Hindlimb muscle (tissue), 1 donor: ENCODE measurements around the gene CDC42BPA. TPM values are rescaled to one million over a fixed set of nuclear protein-coding genes. Genes with fewer than 3 reads are reported as not detected.

Experiments
- DNase-seq: peaks from one replicate; pipeline ENCODE4 v3.0.0-alpha.2; 2013
- polyA plus RNA-seq: library from polyadenylated mRNA; unstranded; fragments of 120-200 nt; gene quantifications from one replicate; pipeline ENCODE4 v1.2.1, GENCODE V29; 2013; ENCODE audit not compliant: insufficient read length

The CDC42BPA gene
- polyA plus RNA-seq, 1 donor: 28.8 TPM

DNA sequence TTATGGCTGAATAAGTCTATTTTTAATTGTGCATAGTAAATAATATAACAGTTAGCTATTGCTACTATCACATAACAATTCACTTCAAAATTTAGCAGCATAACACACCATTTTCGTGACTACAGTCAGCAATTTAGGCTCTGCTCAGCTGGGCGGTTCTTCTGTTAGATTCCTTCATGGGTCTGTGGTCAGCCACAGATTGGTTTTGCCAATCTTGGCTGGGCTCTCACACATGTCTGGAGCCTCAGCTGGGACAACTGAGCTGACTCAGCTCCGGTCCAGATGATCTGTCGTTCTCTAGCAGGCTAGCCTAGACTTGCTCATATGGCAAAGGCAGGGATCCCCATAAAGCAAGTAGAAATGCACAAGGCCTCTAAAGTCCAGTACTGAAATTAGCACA is 15.1 kb upstream of the CDC42BPA start:
- DNase-seq: no peak

DNA sequence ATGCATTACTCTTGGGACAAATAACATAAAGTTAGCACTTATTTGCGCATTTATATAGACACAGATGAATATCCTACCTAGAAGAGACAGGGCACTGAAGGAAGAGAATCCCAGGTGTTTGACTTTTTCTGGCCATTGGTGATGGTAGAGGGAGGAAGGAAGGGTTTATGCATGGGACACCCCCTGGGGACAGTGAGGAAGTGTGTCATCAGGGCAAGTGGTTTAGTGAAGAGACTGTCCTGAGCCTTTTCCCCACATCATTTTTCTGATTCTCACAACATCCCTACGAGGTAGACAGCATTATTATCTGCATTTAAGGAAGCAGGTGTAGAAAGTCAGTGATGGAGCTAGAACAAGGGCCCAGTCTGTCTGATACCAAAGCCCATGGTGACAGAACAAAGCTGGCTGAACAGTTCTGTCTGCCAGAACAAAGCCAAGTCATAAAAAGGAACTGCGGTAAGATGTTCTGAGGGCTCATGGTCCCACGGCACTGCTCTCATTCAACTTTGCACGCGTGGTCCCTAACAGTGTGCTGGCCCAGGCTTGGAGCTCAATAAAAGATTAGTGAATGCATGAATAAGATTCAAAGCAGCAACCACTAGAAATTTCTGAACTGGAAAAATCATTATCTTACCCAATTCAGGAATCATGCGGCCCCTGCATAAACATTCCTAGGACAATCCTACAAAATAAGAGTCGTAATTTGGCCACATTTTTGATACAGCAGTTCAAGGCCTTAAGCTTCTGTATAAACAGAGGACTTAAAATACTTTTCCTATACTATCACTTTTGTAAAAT is 12.2 kb upstream of the CDC42BPA start:
- peak; percentile 42 for DNase-seq

DNA sequence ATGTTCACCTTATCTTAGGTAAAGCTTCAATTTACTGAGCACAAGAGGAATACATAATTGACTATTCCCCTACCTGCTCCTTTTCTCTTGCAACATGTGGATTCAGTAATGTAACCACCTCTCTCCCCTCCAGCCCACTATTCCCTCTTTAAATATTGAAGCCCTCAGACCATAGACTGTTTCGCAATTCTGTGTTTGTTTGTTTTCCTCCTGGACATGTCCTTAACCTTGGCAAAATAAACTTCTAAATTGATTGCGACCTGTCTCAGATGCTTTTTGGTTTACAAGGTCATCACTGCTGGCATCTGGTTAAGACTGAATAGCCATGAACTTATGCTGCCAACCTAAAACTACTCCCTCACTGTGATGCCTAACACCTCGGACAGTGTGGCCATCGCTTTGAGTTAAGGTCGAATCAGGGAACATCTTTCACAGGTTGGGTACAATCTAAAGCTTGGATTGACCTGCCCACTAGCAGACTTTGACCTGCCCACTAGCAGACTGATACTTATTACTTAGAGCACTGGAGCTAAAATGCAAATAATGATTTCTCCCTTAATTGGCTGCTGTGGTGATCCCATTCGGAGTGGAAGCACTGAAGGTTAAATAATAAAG is 10.2 kb upstream of the CDC42BPA start:
- DNase-seq: no peak

DNA sequence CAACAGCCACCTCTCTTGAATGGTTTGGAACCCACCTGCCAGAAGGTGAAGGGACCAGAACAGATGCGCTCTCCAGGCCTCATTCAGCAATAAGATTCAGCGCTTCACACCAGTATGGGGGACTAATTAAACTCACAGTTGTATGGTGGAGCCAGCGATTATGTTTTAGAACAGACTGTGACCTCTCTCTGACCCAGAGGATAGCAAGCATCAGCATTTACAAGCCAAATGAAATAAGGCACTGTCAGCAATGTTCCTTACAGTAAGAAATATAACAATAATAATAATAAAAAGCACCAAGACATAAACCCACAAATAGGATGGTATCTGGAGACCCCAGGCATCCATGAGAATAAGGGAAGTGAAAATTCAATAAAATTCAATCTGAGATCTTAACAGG is 6.9 kb upstream of the CDC42BPA start:
- DNase-seq: no peak

DNA sequence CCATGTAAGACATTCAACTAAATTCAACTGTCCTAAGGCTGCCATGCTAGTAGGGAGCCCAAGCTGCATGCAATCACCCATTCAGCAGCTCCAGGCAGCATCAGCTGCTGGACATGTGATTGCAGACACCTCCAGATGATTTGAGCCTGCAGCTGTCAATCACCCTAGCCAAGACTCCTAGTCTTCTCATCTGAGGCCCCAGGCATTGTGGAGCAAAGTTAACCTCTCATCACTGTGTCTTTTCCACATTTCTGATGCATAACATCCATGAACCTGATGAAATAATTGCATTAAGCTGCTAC is 5.6 kb upstream of the CDC42BPA start:
- DNase-seq: no peak

DNA sequence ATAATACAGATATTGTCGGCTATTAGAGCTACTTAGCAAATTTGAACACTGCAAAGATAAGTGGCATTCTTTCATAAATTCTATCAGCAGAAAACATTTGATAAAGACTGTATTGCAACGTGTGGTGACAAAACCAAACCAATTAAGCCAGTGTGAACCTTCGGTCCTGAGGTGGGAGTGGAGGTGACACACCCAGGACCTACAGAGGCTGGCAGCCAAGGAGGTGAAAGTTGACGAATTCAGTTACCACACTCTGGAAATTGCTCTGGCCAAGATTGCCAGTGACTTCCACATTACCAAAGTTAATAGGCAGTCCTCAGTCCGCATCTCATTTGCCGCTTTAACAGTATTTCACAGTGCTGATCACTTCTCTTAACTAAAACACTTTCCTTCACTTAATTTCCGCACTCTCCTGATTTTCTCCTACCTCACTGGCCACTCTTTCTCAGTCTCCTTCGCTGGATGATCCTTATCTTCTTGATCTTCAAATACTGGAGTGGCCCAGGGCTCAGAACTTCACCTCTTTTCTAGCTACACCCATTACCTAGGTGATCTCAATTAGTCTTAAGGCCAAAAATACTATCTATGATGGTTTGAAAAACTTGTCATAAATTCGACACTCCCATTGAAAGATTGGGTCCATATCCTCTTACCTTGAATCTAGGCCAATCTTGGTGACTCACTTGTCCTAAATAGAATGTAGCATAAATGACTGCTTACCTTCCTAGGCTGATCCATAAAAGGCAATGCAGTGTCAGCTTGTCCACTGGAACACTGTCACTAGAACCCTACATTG is 5.1 kb upstream of the CDC42BPA start:
- DNase-seq: no peak

- DNase-seq: no peak
These were observed 4.1 kb upstream of the CDC42BPA start for GRCh38 chr1:227322376-227322775.

- no peak for DNase-seq
These were observed 2.7 kb upstream of the CDC42BPA start for GRCh38 chr1:227321035-227321434.

DNA sequence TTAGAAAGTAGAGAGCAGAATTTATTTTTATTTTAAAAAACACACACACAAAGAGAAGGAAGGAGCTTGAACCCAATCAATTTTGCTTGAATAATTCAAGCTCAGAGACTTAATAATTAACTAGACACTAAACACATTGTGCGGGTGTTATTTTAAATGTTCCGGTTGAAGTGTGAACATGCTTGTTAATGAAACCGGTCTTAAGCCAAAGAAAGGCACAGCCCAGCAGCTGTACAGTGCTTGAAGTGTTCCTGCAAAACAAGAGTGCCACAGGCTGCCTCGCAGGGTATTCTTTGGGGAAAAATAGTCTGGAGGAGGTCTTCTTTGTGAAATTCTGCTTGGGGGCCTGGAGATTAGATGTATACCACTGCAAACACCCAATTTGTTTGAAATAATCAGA is 2.2 kb upstream of the CDC42BPA start:
- no peak for DNase-seq

DNA sequence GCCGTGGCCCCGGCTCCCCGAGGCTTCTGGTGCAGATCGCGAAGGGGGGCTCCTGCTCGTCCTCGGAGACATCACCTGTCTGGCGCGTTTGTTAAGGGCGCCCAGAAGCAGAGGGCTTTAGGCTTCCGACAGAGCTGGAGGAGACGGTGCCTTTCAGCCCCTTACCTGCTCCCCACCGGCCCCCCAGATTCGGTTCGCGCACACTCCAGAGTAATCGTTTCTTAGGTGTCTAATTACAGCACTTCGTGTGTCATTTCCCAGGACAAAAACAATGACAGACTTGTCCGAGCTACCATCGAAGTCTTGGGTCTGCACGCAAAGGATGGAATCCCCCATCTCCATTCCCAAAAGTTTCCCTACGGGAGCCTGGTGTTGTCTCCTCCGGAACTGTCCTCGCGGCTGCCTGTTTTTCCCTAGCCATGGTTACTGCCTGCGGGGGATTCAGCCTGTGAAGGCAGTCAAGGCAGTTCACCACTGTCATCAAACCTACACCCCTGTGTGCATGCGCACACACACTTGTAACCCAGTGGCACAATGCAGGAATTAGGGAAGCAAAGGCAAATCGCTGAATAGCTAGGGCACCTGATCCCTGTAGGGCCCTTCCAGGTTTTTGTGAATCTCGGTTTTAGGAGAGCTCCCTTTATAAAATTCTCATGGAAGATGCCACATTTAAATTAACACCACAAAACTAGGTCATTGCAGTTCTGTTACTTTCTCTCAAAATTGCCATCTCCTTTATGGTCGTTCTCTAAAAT is 738 bp upstream of the CDC42BPA start:
- DNase-seq: peak; percentile 64

DNA sequence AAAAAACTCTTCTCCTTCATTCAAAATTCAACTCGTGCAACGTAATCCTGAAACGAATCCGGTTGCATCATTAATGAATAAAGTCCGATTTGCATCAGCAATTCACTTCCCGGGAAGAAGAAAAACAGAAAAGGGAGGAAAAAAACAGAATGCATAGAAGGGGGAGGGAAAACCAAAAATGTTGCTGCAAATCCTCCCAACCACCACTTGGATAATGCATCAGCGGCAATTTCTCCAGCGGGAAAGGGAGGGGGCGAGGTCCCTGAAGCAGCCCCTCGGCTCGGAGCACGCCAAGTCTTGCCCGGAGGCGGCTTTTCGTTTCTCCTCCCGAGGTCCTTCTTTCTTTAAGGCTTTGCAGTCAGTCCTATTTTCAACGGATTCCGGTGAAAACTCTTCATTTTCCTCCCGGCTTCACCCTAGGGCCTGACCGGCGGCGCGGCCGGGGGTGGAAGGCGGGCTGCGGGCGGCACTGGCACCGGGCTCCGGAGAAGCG is 723 bp downstream of the CDC42BPA start:
- DNase-seq: peak; percentile 69

DNA sequence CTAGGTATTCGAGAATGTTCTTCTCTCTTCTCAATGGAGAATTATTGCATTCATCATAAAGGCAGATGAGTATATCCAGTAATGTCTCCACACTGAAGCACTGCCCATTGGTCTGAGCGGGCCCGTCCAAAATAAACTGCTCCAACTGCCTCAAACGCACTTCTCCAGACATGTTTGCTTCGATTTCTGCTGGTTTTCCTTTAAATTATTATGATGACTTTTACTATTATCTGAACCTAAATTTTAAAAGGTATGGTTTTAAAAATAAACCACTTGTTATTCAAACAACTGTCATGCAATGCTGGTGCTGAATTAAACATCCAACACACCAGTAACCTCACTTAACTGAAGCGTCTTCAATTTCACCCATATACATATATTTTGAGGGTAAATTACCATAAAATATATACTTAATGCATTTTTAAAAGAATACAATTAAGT is 1.3 kb downstream of the CDC42BPA start:
- no peak for DNase-seq

- DNase-seq: no peak
These were observed 1.8 kb downstream of the CDC42BPA start for GRCh38 chr1:227316456-227316855.

DNA sequence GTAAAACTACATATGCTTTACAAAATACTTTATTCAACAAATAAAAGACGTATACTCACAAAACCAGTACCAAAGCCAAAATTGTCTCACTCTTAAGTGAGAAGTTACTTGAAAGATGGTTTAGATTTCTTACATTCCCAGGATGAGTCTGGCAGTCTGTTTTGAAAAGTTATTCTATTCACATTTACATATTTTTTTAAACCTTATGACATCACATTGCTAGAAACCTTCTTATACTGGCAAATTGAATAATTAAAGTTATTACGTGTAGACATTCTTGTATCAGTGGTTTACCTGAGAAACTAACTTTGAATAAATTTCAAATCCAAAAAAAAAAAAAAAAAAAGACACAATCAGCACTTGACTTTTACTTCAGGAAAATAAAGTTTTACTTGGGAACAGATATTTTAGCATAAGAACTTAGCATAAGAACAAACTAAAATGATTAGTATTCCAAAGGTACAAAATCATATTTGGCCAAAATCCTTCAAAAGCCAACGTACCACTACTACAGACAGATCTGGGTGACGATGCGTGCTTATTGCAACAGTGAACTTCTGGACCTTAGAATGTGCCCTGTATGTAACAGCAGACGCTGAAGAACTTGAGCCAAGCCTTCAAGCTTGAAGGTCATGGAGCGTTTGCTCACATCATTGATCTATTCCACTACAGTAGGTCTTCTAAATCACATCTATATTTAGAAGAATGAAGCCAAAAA is 2.5 kb downstream of the CDC42BPA start:
- no peak for DNase-seq

DNA sequence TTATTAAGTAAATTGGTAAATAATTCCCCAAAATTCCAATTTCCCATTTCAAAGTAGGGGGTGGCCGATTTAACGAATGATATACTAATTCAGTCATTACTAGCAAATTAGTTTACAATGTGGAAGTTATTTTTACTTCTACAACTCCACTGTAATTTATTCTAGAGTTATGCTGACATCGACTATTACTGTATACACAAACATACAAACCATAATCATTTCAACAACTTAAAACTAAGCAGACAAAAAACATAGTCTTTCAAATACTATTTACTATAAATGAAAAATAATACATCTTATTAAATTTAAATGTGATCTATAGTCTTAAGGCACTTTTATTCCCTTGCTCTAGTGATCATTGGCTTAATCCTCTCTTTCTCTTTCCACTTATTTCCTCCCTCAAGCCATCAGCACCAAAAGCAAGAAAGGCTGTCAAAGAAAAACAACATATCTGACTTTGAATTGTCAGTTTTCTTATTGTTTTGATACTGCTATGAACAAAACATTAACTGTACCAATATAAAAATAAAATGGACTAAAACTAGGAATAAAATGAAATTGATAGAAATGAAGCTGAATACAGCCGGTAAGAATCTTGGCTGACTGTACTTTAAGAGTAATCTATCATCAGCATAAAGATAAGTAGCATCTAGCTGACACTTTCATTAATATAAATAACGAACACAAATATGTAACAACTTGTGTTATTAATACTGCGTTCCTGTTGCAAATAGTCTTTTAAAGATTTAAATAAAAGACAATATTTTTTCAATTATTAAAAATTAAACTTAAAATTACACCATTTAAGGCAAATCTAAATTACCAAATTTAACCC is 4.1 kb downstream of the CDC42BPA start:
- no peak for DNase-seq

- no peak for DNase-seq
These were observed 5.8 kb downstream of the CDC42BPA start for GRCh38 chr1:227312361-227313025.

DNA sequence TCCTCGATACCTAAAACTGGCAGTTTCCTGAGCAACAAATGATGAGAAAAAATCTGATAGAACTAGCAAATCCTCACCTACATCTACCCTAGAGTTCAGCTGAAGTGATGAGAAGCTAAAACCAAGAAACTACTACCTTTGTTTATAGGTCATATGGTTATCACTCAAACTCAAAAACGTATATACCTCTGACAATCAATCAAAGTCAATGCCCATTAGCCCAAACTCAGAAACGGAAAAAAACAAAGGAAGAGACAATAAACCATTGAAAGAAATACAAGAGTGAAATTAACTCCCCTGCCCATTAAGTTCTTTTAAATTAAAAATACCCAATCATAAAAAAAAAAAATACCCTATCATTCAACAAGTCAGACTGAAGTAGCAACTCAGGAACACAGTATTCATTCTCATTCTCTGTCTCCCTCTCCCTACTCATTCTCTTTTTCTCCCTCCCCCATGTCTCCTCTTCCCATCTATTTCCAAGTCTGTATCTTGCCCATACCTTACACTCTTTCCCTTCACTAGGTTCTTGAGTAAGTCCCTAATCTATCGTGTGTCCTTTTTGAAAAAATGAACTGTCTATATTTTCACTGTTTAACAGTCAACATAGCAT is 6.8 kb downstream of the CDC42BPA start:
- no peak for DNase-seq

GRCh38 chr1:227308367-227309336 is 9.6 kb downstream of the CDC42BPA start:
- DNase-seq: no peak

- DNase-seq: no peak
These were observed 11.6 kb downstream of the CDC42BPA start for GRCh38 chr1:227306689-227307088.
